Measurements from ENCODE around the gene PCK1. TPM values are rescaled to one million over a fixed set of nuclear protein-coding genes. Genes with fewer than 3 reads are reported as not detected.

The PCK1 gene
- total and polyA plus RNA-seq, 2 donors (not counting 3 experiments of a cell fraction or from before 2014, with no cell fraction given) = not detected

GRCh38 chr20:57595041-57596030, 34.4 kb downstream of the PCK1 start:
- Histone ChIP-seq H3K36me3 (ENCODE audit: control insufficient read depth in 2 of 2, extremely low read depth in 1 of 2, insufficient read depth in 2 of 2, low read length in 2 of 2) (no peaks in the 10 kb centered on the region), H3K9me1 (replicated peaks; ENCODE audit: control insufficient read depth, extremely low read depth, insufficient read depth, low read length) (no peaks in the 10 kb centered on the region), H3K4me1 (ENCODE audit: control insufficient read depth, extremely low read depth, insufficient read depth, low read length) (no peaks in the 10 kb centered on the region), H3K9ac (replicated peaks; ENCODE audit: extremely low read depth, insufficient read depth, low read length) (no peak overlapping the region), H4K20me1 (replicated peaks; ENCODE audit: control insufficient read depth, extremely low read depth, insufficient read depth, low read length) (no peaks in the 10 kb centered on the region), H3K79me2 (ENCODE audit: control insufficient read depth, insufficient read depth, low read length) (no peaks in the 10 kb centered on the region), H3K4me2 (ENCODE audit: insufficient read depth, low read length) (no peak overlapping the region), H3K27me3 (ENCODE audit: control insufficient read depth in 2 of 2, insufficient read depth in 2 of 2, low read length in 2 of 2) (peaks cover 2% of the 10 kb centered on the region in 2 experiments), H3K9me3 (replicated peaks; ENCODE audit: control insufficient read depth, insufficient read depth, low read length) (no peaks in the 10 kb centered on the region), H2AFZ (ENCODE audit: low read depth, low read length) (no peak overlapping the region), H3K27ac (ENCODE audit: insufficient read depth, low read depth, low read length) (no peak overlapping the region), H3K4me3 (replicated peaks in 1 of 3; ENCODE audit: insufficient read depth in 1 of 3, low read depth in 1 of 3, low read length in 3 of 3) (no peak overlapping the region)
- BruUV-seq (replicated peaks) = no TSS peak
- dilution Hi-C loops (cut with MboI; ENCODE audit: extremely low pct_ligation_motif_present, low sequenced_read_pairs) (no loop called here), intact Hi-C loops (cut with micrococcal nuclease) (loop anchor here (2.0 to 5.0 kb wide), 2 partner anchors 31 to 597 kb away; no protein-coding TSS in a partner anchor)
- no peak for TF ChIP-seq JUN (IDR thresholded peaks at IDR 0.05; ENCODE audit: borderline replicate concordance, insufficient read depth, insufficient read length, low read depth)
- TF ChIP-seq CTCF (IDR thresholded peaks at IDR 0.05; ENCODE audit: extremely low read depth in 1 of 2, insufficient read depth in 1 of 2, low read depth in 1 of 2, low read length in 2 of 2) = no peak
- TF ChIP-seq POLR2AphosphoS5 (IDR thresholded peaks at IDR 0.05; ENCODE audit: insufficient read depth, low read depth, low read length) = no peak
- no peak for TF ChIP-seq FOS (IDR thresholded peaks at IDR 0.05; ENCODE audit: borderline replicate concordance, insufficient read depth, low read length)
- TF ChIP-seq EZH2 (IDR thresholded peaks at IDR 0.05; ENCODE audit: borderline replicate concordance, low read depth, low read length, severe bottlenecking) = no peak
- no peak for TF ChIP-seq POLR2A (IDR thresholded peaks at IDR 0.05; ENCODE audit: low read depth, low read length)
- TF ChIP-seq GATA2 (IDR thresholded peaks at IDR 0.05; ENCODE audit: insufficient read depth, insufficient read length, low read depth, low read length) = no peak
- no peak for TF ChIP-seq MAX (IDR thresholded peaks at IDR 0.05; ENCODE audit: insufficient read depth, insufficient read length)
- no peak for TF ChIP-seq MYC (IDR thresholded peaks at IDR 0.05; ENCODE audit: low read depth, low read length)
- FAIRE-seq = no peak
- ChIA-PET CTCF (interaction anchor here (0.7 to 6.3 kb wide), 36 partner anchors 11 to 1860 kb away, joined by 3 to 54 read pairs (median 4); no protein-coding TSS in a partner anchor), POLR2A (no interaction called here)
- no peak for DNase-seq (ENCODE audit: low read depth, low spot score)

All from endothelial cell of umbilical vein (primary cell).